ENCODE results near the gene PGPEP1.
"Not testable (repeated sequence)": the region's sequence is repeated elsewhere in the genome, so short reads cannot be mapped to it uniquely, and the experiment has no call there.

Gene PGPEP1

DNA sequence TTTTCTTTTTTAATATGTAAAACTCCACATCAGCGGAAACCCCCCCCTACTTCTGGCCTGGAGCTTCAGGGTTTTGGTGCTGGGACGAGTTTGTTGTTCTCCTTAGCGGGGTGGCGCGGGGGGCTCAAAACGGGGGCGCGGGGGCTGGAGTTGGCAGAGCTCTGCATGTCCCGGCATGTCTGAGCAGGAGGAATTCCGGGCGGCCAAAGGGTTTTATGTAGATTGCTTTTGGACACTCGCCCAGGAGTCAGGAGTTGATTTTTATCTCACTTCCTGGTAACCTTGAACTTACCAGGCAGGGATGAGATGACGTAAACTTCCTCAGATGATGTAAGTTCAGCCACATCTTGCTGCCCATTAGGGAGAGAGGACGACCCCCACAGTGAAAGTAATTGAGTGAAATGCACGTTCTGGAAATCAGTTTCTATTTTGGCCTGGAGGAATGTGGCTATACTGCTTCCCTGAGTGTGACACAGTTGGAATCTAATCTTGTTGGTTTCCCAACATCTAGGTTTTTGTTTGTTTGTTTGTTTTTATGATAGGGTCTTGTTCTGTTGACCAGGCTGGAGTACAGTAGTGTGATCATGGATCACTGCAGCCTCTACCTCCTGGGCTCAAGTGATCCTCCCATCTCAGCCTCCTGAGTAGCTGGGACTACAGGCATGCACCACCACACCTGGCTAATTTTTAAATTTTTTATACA, 24.6 kb downstream of the PGPEP1 start:
- peak; percentile 99 for DNase-seq (ENCODE audit: low read depth)

DNA sequence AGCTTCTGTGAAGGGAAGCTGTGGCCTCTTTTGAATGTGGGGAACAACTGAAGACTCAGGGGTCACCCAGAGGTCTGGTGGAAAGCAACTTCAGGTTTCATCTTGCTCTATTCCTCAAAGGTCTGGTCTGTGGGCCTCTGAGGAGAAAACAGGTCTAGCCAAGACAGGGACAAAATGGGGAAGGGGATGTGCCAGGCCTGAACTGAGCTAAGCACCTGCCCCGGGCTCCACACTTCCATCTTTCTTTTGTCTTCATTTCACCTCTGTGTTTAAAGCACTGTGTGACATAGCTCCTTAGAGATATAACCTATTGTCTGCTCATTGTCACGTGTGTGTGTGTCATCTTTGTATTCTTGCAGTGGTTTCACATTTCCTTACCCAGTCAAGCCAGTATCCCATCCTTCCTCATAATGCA, 25.6 kb downstream of the PGPEP1 start:
- DNase-seq (ENCODE audit: low read depth): no peak

GRCh38 chr19:18368504-18369222, 28.3 kb downstream of the PGPEP1 start:
- no peak for DNase-seq (ENCODE audit: low read depth)

DNA sequence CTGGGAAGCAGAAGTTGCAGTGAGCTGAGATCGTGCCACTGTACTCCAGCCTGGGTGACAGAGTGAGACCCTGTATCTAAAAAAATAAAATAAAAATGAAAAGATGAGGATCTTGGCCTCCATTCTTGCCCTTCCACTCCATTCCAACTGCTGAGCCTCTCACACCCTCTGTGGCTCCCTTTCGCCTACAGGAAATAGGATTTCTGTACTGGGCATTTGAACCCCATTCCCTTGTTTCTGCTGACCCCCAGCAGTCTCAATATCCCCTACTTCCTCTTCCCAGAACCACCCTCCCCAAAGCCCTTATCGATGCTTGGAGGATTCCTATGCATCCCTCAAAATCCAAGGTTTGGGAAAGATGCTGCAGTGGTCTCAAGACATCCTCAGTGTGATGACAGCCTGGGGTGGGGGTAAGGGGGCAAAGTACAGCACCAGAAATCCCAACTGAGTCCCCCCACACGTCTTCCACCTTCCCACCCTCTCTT, 33.1 kb downstream of the PGPEP1 start:
- DNase-seq (ENCODE audit: low read depth): no peak

DNA sequence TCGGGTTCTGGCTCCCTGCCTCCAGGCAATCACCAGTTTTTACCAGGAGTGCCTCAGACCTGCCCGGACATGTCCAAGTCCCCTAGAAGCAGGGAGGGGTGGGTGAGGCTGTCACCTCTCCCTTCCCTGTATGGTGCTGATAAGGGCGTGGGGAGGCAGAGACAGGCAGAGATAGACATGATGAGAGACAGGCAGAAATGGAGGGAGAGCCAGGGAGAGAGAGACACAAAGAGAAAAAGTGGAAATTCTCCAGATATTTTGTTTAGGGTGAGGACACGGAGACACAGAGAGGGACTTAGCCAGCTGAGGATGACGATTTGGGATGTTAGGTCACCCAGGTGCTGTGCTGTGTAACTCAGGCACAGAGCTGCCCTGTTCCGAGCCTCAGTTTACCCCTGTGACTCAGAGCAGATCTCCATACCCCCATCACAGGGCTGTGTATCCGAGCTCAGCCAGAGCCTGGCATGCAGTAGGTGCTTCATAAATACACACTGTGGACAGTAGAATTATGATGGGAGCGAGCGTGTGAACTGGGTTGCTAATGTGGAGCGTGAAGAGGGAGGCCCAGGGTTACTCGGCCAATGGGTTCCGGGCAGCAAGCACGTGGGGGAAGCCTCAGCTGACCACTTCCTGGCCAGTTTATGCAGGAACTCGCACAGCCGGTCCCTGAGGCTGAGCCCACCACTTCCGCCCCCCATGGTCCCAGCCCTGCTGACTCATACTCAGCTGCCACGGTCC, 33.7 kb downstream of the PGPEP1 start:
- DNase-seq (ENCODE audit: low read depth): peak; percentile 95

DNA sequence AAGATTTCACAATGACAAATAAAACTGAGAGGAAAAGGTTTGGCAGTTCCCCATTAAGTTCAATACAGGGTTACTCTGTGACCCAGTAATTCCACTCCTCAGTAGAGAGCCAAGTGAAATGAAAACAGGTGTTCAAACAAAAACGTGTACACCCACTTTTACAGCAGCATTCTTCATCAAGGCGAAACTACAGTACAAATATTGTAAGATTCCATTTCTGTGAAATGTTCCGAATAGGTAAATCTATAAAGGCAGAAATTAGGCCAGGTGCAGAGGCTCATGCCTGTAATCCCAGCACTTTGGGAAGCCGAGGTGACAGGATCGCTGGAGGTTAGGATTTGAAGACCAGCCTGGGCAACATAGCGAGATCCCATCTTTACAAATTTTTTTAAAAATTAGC, 36.6 kb downstream of the PGPEP1 start:
- DNase-seq (ENCODE audit: low read depth): no peak

GRCh38 chr19:18379803-18380747, 39.7 kb downstream of the PGPEP1 start:
- DNase-seq (ENCODE audit: low read depth): peak; percentile 84

DNA sequence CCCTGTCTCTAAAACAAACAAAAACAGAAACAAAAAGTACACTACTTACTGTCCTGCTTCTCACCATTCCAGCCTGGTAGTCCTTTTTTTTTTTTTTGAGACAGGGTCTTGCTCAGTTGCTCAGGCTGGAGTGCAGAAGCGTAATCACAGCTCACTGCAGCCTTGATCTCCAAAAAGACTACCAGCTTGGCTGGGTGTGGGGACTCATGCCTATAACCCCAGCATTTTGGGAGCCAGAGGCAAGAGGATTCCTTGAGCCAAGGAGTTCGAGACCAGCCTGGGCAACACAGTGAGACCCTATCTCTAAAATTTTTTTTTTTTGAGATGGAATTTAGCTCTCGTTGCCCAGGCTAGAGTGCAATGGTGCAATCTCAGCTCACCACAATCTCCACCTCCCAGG, 40.4 kb downstream of the PGPEP1 start:
- DNase-seq (ENCODE audit: low read depth): no peak

- not testable (repeated sequence) for DNase-seq (ENCODE audit: low read depth)
Measured at GRCh38 chr19:18383622-18384021, 43.2 kb downstream of the PGPEP1 start.

GRCh38 chr19:18384775-18385174, 44.4 kb downstream of the PGPEP1 start:
- no peak for DNase-seq (ENCODE audit: low read depth)

DNA sequence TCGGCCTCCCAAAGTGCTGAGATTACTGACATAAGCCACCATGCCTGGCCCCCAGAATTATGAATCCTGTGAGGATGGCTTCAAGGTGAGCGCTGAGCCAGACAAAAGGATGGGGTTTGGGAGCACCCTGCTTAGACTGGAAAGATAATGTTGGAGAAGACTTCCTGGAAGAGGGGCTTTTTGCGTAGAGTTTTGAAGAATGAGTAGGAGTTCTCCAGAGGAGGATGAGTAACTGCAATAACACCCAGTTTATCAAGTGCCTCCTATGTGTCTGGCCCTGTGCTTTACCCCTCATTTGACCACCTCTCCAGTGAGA, 44.9 kb downstream of the PGPEP1 start:
- no peak for DNase-seq (ENCODE audit: low read depth)

- peak; percentile 95 for DNase-seq (ENCODE audit: low read depth)
Measured at GRCh38 chr19:18385675-18386542, 45.5 kb downstream of the PGPEP1 start, which contains the start of gene GDF15. TSS of gene GDF15 (plus strand) at chr19:18386158. CDS start at chr19:18386190, 32 bp downstream.

DNA sequence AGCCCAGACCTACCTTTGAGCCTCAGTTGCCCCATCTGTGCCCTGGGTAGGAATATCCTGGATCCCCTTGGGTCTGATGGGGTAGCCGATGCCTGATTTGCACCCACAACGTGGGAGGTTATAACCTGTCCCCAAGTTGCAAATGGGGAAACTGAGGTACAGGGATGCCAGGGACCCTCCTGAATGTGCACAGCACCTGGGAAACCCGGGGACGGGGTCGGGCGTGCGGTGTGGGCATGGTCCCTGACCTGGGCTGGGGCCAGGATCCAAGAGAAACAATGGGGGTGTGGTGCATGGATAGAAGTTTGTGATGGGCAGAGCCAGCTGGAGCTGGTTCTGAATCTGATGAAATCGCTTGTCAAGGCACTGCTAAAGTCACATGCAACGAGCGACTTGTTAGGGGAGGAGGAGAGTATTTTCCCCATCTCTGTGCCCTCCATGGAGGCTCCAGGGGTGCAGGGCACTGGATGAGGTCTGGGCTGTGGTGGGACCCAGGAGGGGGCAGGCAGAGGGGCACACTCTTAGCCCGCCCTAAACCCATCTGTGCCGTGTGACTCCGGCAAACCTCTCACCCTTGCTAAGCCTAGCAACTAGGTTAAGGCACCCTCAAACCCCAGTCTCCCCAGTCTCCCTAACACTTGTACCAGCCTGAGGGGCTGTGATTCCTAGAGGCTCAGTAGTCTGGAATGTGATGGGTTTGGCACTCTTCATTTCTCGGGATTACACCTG, 46.3 kb downstream of the PGPEP1 start:
- DNase-seq (ENCODE audit: low read depth): peak; percentile 94

GRCh38 chr19:18388100-18388959, 47.9 kb downstream of the PGPEP1 start:
- no peak for DNase-seq (ENCODE audit: low read depth)

DNA sequence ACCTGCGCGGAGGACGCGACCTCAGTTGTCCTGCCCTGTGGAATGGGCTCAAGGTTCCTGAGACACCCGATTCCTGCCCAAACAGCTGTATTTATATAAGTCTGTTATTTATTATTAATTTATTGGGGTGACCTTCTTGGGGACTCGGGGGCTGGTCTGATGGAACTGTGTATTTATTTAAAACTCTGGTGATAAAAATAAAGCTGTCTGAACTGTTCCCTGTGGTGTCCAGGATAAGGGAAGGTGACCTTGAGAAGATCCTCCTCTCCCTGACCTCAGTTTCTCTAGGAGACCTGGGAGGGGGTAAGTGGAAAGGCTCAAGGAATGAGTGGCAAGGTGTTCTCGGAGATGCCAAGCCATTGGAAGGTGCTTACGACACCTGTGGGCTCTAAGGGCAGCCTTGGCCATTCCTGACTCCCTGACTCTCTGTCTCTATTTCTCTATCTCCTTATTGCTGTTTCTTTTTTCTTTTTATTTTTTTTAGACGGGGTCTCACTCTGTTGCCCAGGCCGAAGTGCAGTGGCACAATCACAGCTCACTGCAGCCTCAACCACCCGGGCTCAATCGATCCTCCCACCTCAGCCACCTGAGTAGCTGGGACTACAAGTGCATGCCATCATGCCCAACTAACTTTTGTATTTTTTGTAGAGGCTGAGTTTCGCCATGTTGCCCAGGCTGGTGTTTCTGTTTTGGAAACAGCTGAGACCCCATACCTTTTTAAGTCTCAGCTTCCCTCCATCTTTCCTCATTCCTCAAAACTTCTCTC, 48.7 kb downstream of the PGPEP1 start:
- no peak for DNase-seq (ENCODE audit: low read depth)

- no peak for DNase-seq (ENCODE audit: low read depth)
Measured at GRCh38 chr19:18389726-18390064, 49.3 kb downstream of the PGPEP1 start.

GRCh38 chr19:18390065-18390907, 49.9 kb downstream of the PGPEP1 start:
- no peak for DNase-seq (ENCODE audit: low read depth)

All from fibroblast of the conjunctiva (primary cell).